HEK293T (cell line): ENCODE measurements around the gene NUMBL.

Source experiments
- FOXK2 ChIP-seq: fragments of 450-650 bp; IDR thresholded peaks from 2 replicates; pipeline ENCODE4 v1.6.1; 2016; ENCODE audit warnings: mild to moderate bottlenecking
- SUZ12 ChIP-seq: fragments of 450-650 bp; IDR thresholded peaks from 2 replicates; pipeline ENCODE4 v1.6.1; 2016; ENCODE audit warnings: mild to moderate bottlenecking
- TARDBP ChIP-seq: fragments of 450-650 bp; IDR thresholded peaks from 2 replicates; pipeline ENCODE4 v1.6.1; 2016
- ZNF384 ChIP-seq: fragments of 450-650 bp; IDR thresholded peaks from 2 replicates; pipeline ENCODE4 v1.6.1; 2016

- no peak for TF ChIP-seq ZNF384
- TF ChIP-seq TARDBP: no peak
- no peak for TF ChIP-seq SUZ12
- TF ChIP-seq FOXK2: no peak
These were observed 2.8 kb upstream of the NUMBL start for GRCh38 chr19:40693150-40693788.
